H1 (cell line): ENCODE data around the gene RNF13. TPM values are rescaled to one million over a fixed set of nuclear protein-coding genes. Genes with fewer than 3 reads are reported as not detected.
"Not testable (repeated sequence)": the region's sequence is repeated elsewhere in the genome, so short reads cannot be mapped to it uniquely, and the experiment has no call there.

Experiments used
- CTCF ChIA-PET: fragments of 300-600 bp; sonication (Branson Sonifier 250); formaldehyde crosslinking; loops from one replicate; lab custom pipeline; 2021; ENCODE audit not compliant: partially characterized antibody; lab: Charles Lee
- POLR2A ChIA-PET: fragments of 300-600 bp; sonication (Branson Sonifier 250); formaldehyde crosslinking; loops from one replicate; lab custom pipeline; 2021; ENCODE audit warnings: inconsistent platforms; ENCODE audit not compliant: partially characterized antibody; lab: Charles Lee
- DNase-seq, 2 experiments: peaks; one replicate each; pipeline versions ENCODE4 v3.0.0 to v3.0.0-alpha.2; 2010 to 2022; ENCODE audit warnings: low spot score in 2 of 2, low read depth in 1 of 2, mixed read lengths in 1 of 2
- FAIRE-seq: peaks from 2 replicates; lab custom pipeline; 2011; peaks lifted over from hg19 to GRCh38; lab: Jason Lieb, UNC
- H2AFZ ChIP-seq: 2 replicates; pipeline ENCODE4 v1.8.1; 2012; ENCODE audit warnings: low read length, inconsistent platforms
- H2AK5ac ChIP-seq: 2 replicates; pipeline ENCODE4 v1.6.1; 2013; ENCODE audit warnings: low read depth, low read length
- H2BK120ac ChIP-seq: replicated peaks from 2 replicates; pipeline ENCODE3; 2013; ENCODE audit warnings: low read depth, low read length, inconsistent platforms
- H2BK12ac ChIP-seq: 2 replicates; pipeline ENCODE4 v1.6.1; 2013; ENCODE audit warnings: low read depth, low read length
- H2BK15ac ChIP-seq: 2 replicates; pipeline ENCODE4 v1.6.1; 2013; ENCODE audit warnings: low read length
- H2BK20ac ChIP-seq: 2 replicates; pipeline ENCODE4 v1.6.1; 2013; ENCODE audit warnings: low read length
- H2BK5ac ChIP-seq: 2 replicates; pipeline ENCODE4 v1.6.1; 2013; ENCODE audit warnings: low read depth, low read length
- H3K14ac ChIP-seq: 2 replicates; pipeline ENCODE4 v1.6.1; 2013; ENCODE audit warnings: inconsistent platforms; ENCODE audit not compliant: insufficient read length
- H3K18ac ChIP-seq: 2 replicates; pipeline ENCODE4 v1.6.1; 2013; ENCODE audit warnings: low read length; ENCODE audit errors: extremely low read depth
- H3K23ac ChIP-seq: 2 replicates; pipeline ENCODE4 v1.6.1; 2013; ENCODE audit warnings: inconsistent platforms; ENCODE audit not compliant: insufficient read length
- H3K23me2 ChIP-seq: 2 replicates; pipeline ENCODE4 v1.6.1; 2013; ENCODE audit warnings: low read depth, low read length
- H3K27ac ChIP-seq: 2 replicates; pipeline ENCODE4 v1.6.1; 2011; ENCODE audit warnings: low read depth, low read length, inconsistent platforms
- H3K27me3 ChIP-seq, 4 experiments: replicated peaks in 1 of 4; 1 replicate in 1 of 4; 2 replicates in 3 of 4; pipeline versions ENCODE4 v1.6.1 to v1.8.1; 2011 to 2013; ENCODE audit warnings: low read length in 3 of 4, mild to moderate bottlenecking in 3 of 4, inconsistent platforms in 2 of 4, mixed read lengths in 2 of 4, moderate library complexity in 1 of 4; ENCODE audit not compliant: control insufficient read depth in 3 of 4, insufficient read depth in 3 of 4; ENCODE audit errors: extremely low read depth in 1 of 4
- H3K36me3 ChIP-seq, 4 experiments: 2 replicates each; pipeline versions ENCODE4 v1.6.1 to v1.8.1; 2011 to 2013; ENCODE audit warnings: mild to moderate bottlenecking in 4 of 4, low read length in 3 of 4, moderate library complexity in 2 of 4, control low read depth in 1 of 4, inconsistent platforms in 1 of 4; ENCODE audit not compliant: insufficient read depth in 4 of 4, control insufficient read depth in 2 of 4
- H3K4ac ChIP-seq: replicated peaks from 2 replicates; pipeline ENCODE3; 2013; ENCODE audit warnings: low read length, low read depth, mixed read lengths, inconsistent platforms; ENCODE audit not compliant: insufficient read length
- H3K4me1 ChIP-seq, 4 experiments: replicated peaks in 1 of 4; 1 replicate in 1 of 4; 2 replicates in 3 of 4; pipeline versions ENCODE4 v1.6.1 to v1.8.1; 2011 to 2013; ENCODE audit warnings: low read length in 3 of 4, inconsistent platforms in 2 of 4, mixed read lengths in 1 of 4; ENCODE audit not compliant: insufficient read depth in 4 of 4, control insufficient read depth in 3 of 4
- H3K4me2 ChIP-seq, 2 experiments: 2 replicates each; pipeline versions ENCODE4 v1.6.1 to v1.8.1; 2011 to 2013; ENCODE audit warnings: low read depth in 2 of 2, low read length in 2 of 2, control low read depth in 1 of 2, inconsistent platforms in 1 of 2, mild to moderate bottlenecking in 1 of 2; ENCODE audit not compliant: insufficient read depth in 1 of 2
- H3K4me3 ChIP-seq, 4 experiments: fragments of 200-600, 300-600 bp in 1 of 4; sonication (generic), shearing (Covaris generic), sonication (Bioruptor Twin) in 1 of 4; 2 replicates each; pipeline versions ENCODE4 v1.5.1 to v1.8.1; 2011 to 2016; ENCODE audit warnings: low read length in 4 of 4, low read depth in 3 of 4, control low read depth in 2 of 4, inconsistent platforms in 2 of 4, mild to moderate bottlenecking in 2 of 4, mixed read lengths in 1 of 4, moderate library complexity in 1 of 4; ENCODE audit not compliant: insufficient read depth in 2 of 4; ENCODE audit errors: extremely low read depth in 1 of 4
- H3K56ac ChIP-seq: replicated peaks from 2 replicates; pipeline ENCODE3; 2013; ENCODE audit warnings: low read depth, mild to moderate bottlenecking, mixed read lengths, low read length, inconsistent platforms; ENCODE audit not compliant: insufficient read length
- H3K79me1 ChIP-seq: 2 replicates; pipeline ENCODE4 v1.6.1; 2013; ENCODE audit warnings: low read depth, low read length, control low read depth
- H3K79me2 ChIP-seq, 2 experiments: 2 replicates each; pipeline versions ENCODE4 v1.6.1 to v1.8.1; 2012 to 2013; ENCODE audit warnings: low read length in 2 of 2, mild to moderate bottlenecking in 2 of 2, inconsistent platforms in 1 of 2; ENCODE audit not compliant: insufficient read depth in 2 of 2, control insufficient read depth in 1 of 2
- H3K9ac ChIP-seq, 4 experiments: replicated peaks in 1 of 4; 1 replicate in 1 of 4; 2 replicates in 3 of 4; pipeline versions ENCODE4 v1.6.1 to v1.8.1; 2011 to 2013; ENCODE audit warnings: low read depth in 3 of 4, low read length in 3 of 4, control low read depth in 2 of 4, mild to moderate bottlenecking in 2 of 4, moderate library complexity in 2 of 4, inconsistent platforms in 1 of 4; ENCODE audit errors: extremely low read depth in 1 of 4
- H3K9me3 ChIP-seq, 2 experiments: 2 replicates each; pipeline versions ENCODE4 v1.6.1 to v1.8.1; 2012 to 2013; ENCODE audit warnings: mild to moderate bottlenecking in 2 of 2, moderate library complexity in 2 of 2, control low read depth in 1 of 2, inconsistent platforms in 1 of 2, low read depth in 1 of 2, low read length in 1 of 2, mixed read lengths in 1 of 2; ENCODE audit not compliant: insufficient read depth in 2 of 2
- H4K20me1 ChIP-seq, 2 experiments: replicated peaks in 1 of 2; 2 replicates each; pipeline versions ENCODE3 to v1.8.1; 2011 to 2013; ENCODE audit warnings: inconsistent platforms in 2 of 2, low read length in 2 of 2, mild to moderate bottlenecking in 1 of 2; ENCODE audit not compliant: insufficient read depth in 2 of 2, control insufficient read depth in 1 of 2
- H4K5ac ChIP-seq: 2 replicates; pipeline ENCODE4 v1.6.1; 2013; ENCODE audit warnings: low read length, low read depth, mixed read lengths, inconsistent platforms; ENCODE audit not compliant: insufficient read length
- H4K8ac ChIP-seq: 2 replicates; pipeline ENCODE4 v1.8.0; 2013; ENCODE audit warnings: mild to moderate bottlenecking, moderate library complexity, low read length, inconsistent platforms; ENCODE audit not compliant: insufficient read depth; ENCODE audit errors: extremely low read depth
- H4K91ac ChIP-seq: replicated peaks from 2 replicates; pipeline ENCODE3; 2013; ENCODE audit warnings: low read length, mixed read lengths, inconsistent platforms; ENCODE audit not compliant: insufficient read length
- WGBS, 2 experiments: shearing (Covaris generic) in 1 of 2; methylation state at CpG; one replicate each; pipeline versions ENCODE4 v1.1.6 to v1.1.7; 2013 to 2015; ENCODE audit warnings: low lambda C conversion rate in 2 of 2, mixed read lengths in 2 of 2, inconsistent platforms in 1 of 2, low coverage in 1 of 2, missing lambda C conversion rate in 1 of 2; ENCODE audit not compliant: insufficient replicate concordance in 2 of 2, insufficient coverage in 1 of 2, insufficient read length in 1 of 2; ENCODE audit errors: extremely low coverage in 1 of 2, missing lambda C conversion rate in 1 of 2; 5-methylcytosine and 5-hydroxymethylcytosine counted together
- polyA plus RNA-seq, 7 experiments: library from polyadenylated mRNA; depleted of rRNA in 3 of 7; stranded (reverse) in 5 of 7; unstranded in 2 of 7; fragments of >200 nt in 5 of 7; fragments of 200-250 nt in 2 of 7; gene quantifications; 1 replicate in 5 of 7; 2 replicates in 1 of 7; 4 replicates in 1 of 7; pipeline versions ENCODE4 v1.2.1 to v1.2.3, GENCODE V29; 2011 to 2013; ENCODE audit warnings: missing spikeins in 2 of 7, mixed read lengths in 2 of 7
- total RNA-seq: library from RNA; stranded (reverse); fragmentation: NEBNext Ultra II Directional; extraction: Animal tissue kit (Norgen Biotek cat#: 25700); gene quantifications from 2 replicates; pipeline ENCODE4 v1.2.1, GENCODE V29; 2021

RNF13 gene
- total and polyA plus RNA-seq, 2 of the 8 experiments (the other 6 are each of a cell fraction or from before 2014, with no cell fraction given) = 19.4 to 35.4 TPM

DNA sequence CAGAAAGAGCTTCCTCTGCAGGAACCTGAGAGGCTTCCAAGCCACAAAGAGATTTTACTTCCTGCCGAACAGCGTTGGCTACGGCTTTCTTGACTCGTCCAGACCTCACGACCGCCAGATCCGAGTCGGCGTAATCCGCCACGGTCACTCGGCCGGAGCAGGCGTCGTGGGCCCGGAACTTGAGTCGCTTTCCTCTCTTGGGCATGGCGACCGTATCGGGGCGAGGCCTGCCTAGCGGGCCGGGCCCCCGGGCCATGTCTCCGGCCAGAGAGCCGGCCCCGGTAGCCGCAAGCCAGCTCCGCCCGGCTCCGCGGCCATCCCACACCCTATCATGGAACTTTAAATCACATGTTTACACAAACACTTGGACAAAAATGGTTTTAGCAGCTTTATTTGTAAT, 170.0 kb downstream of the RNF13 start:
- H3K9ac ChIP-seq, H3K14ac ChIP-seq, H3K36me3 ChIP-seq, H3K4ac ChIP-seq, H3K56ac ChIP-seq, H4K91ac ChIP-seq, H3K23ac ChIP-seq, H2AK5ac ChIP-seq, H3K18ac ChIP-seq, H2BK20ac ChIP-seq, H4K8ac ChIP-seq, FAIRE-seq, H3K4me1 ChIP-seq, H4K5ac ChIP-seq, H2BK12ac ChIP-seq, H2BK5ac ChIP-seq, H3K4me2 ChIP-seq, H4K20me1 ChIP-seq, H2BK120ac ChIP-seq, H2BK15ac ChIP-seq, H3K23me2 ChIP-seq, H3K9me3 ChIP-seq, DNase-seq, H3K27me3 ChIP-seq, H3K79me1 ChIP-seq, H2AFZ ChIP-seq, H3K27ac ChIP-seq, H3K79me2 ChIP-seq, H3K4me3 ChIP-seq: not testable (repeated sequence)
- 84% methylated on average over 30 of the region's 32 CpGs; no CpG with 5 or more reads in 1 of the 2 experiments for WGBS, 2 experiments
- CTCF ChIA-PET = interaction anchor here (0.6 to 1.9 kb wide), 8 partner anchors 14 to 234 kb away, joined by 3 to 7 read pairs (median 4); no protein-coding TSS in a partner anchor
- POLR2A ChIA-PET = interaction anchor here (0.8 kb wide), 1 partner anchor 15 kb away, joined by 3 read pairs; no protein-coding TSS in a partner anchor
